Ectodermal cell (in vitro differentiated cells): Measurements from ENCODE around the gene CRADD.

Experiments
- H3K27ac ChIP-seq: 2 replicates; pipeline ENCODE4 v1.7.0; 2013; ENCODE audit warnings: mild to moderate bottlenecking, low read depth, low read length; ENCODE audit not compliant: insufficient read depth, poor library complexity, severe bottlenecking
- H3K27me3 ChIP-seq: 2 replicates; pipeline ENCODE4 v1.7.0; 2013; ENCODE audit warnings: mild to moderate bottlenecking, low read length; ENCODE audit not compliant: insufficient read depth, control insufficient read depth, poor library complexity, severe bottlenecking
- H3K36me3 ChIP-seq: one replicate; pipeline ENCODE4 v1.7.0; 2013; ENCODE audit warnings: low read length; ENCODE audit not compliant: control insufficient read depth, insufficient read depth
- H3K4me1 ChIP-seq: one replicate; pipeline ENCODE4 v1.7.0; 2013; ENCODE audit warnings: low read length; ENCODE audit not compliant: control insufficient read depth, insufficient read depth
- H3K4me3 ChIP-seq: 2 replicates; pipeline ENCODE4 v1.7.0; 2013; ENCODE audit warnings: low read depth, low read length, control low read depth; ENCODE audit not compliant: insufficient read depth
- H3K9me3 ChIP-seq: 2 replicates; pipeline ENCODE4 v1.7.0; 2013; ENCODE audit warnings: mild to moderate bottlenecking, low read length, moderate library complexity; ENCODE audit not compliant: control insufficient read depth
- WGBS, 2 experiments: methylation state at CpG; one replicate each; pipeline ENCODE4 v1.1.7; 2013; ENCODE audit warnings: missing lambda C conversion rate in 2 of 2; 5-methylcytosine and 5-hydroxymethylcytosine counted together

Gene CRADD

GRCh38 chr12:93742110-93742934 is 65.1 kb downstream of the CRADD start:
- H3K4me3 ChIP-seq: peak overlapping the region; percentile 45
- 1 to 2% methylated on average over 45 of the region's 45 CpGs for WGBS, 2 experiments
- H3K4me1 ChIP-seq: peaks cover 10% of the 10 kb centered on the region
- peak overlapping the region; percentile 91 for H3K27ac ChIP-seq
- H3K9me3 ChIP-seq: no peaks in the 10 kb centered on the region
- no peaks in the 10 kb centered on the region for H3K36me3 ChIP-seq
- H3K27me3 ChIP-seq: peaks cover 12% of the 10 kb centered on the region

GRCh38 chr12:93743229-93743998 is 66.2 kb downstream of the CRADD start:
- WGBS, 2 experiments: 80 to 89% methylated on average over 5 to 7 of the region's 9 CpGs
- Histone ChIP-seq H3K9me3 (no peaks in the 10 kb centered on the region), H3K36me3 (no peaks in the 10 kb centered on the region), H3K4me1 (peaks cover 10% of the 10 kb centered on the region), H3K27ac (no peak overlapping the region), H3K27me3 (peaks cover 12% of the 10 kb centered on the region), H3K4me3 (no peak overlapping the region)

- Histone ChIP-seq H3K36me3 (no peaks in the 10 kb centered on the region), H3K27me3 (peaks cover 12% of the 10 kb centered on the region), H3K4me1 (peaks cover 10% of the 10 kb centered on the region), H3K4me3 (no peak overlapping the region), H3K27ac (no peak overlapping the region), H3K9me3 (no peaks in the 10 kb centered on the region)
- 94 to 96% methylated on average over 4 of the region's 4 CpGs for whole genome bisulfite sequencing, 2 experiments
Observed at GRCh38 chr12:93743999-93744689, 67.0 kb downstream of the CRADD start.

- Histone ChIP-seq H3K4me3 (no peak overlapping the region), H3K36me3 (no peaks in the 10 kb centered on the region), H3K4me1 (peaks cover 10% of the 10 kb centered on the region), H3K27ac (no peak overlapping the region), H3K9me3 (no peaks in the 10 kb centered on the region), H3K27me3 (peaks cover 12% of the 10 kb centered on the region)
- 97 to 98% methylated on average over 2 of the region's 2 CpGs for WGBS, 2 experiments
Observed at GRCh38 chr12:93745286-93745685, 68.1 kb downstream of the CRADD start.

- no peaks in the 10 kb centered on the region for H3K4me1 ChIP-seq
- no peak overlapping the region for H3K4me3 ChIP-seq
- H3K27me3 ChIP-seq: peaks cover 12% of the 10 kb centered on the region
- no peak overlapping the region for H3K27ac ChIP-seq
- no peaks in the 10 kb centered on the region for H3K36me3 ChIP-seq
- H3K9me3 ChIP-seq: no peaks in the 10 kb centered on the region
- WGBS, 2 experiments: 91 to 92% methylated on average over 4 of the region's 4 CpGs
Observed at GRCh38 chr12:93746572-93747168, 69.5 kb downstream of the CRADD start.

GRCh38 chr12:93748672-93749383 is 71.7 kb downstream of the CRADD start:
- H3K9me3 ChIP-seq: no peaks in the 10 kb centered on the region
- WGBS, 2 experiments: 96 to 97% methylated on average over 2 of the region's 2 CpGs
- H3K4me3 ChIP-seq: no peak overlapping the region
- H3K4me1 ChIP-seq: no peaks in the 10 kb centered on the region
- H3K36me3 ChIP-seq: no peaks in the 10 kb centered on the region
- H3K27ac ChIP-seq: no peak overlapping the region
- no peaks in the 10 kb centered on the region for H3K27me3 ChIP-seq

GRCh38 chr12:93749515-93749914 is 72.3 kb downstream of the CRADD start:
- no peaks in the 10 kb centered on the region for H3K4me1 ChIP-seq
- 50 to 96% methylated on average over 1 to 2 of the region's 2 CpGs for WGBS, 2 experiments
- no peak overlapping the region for H3K4me3 ChIP-seq
- H3K9me3 ChIP-seq: no peaks in the 10 kb centered on the region
- H3K36me3 ChIP-seq: no peaks in the 10 kb centered on the region
- H3K27me3 ChIP-seq: no peaks in the 10 kb centered on the region
- no peak overlapping the region for H3K27ac ChIP-seq

- H3K9me3 ChIP-seq: no peaks in the 10 kb centered on the region
- WGBS, 2 experiments: 93 to 98% methylated on average over 6 of the region's 6 CpGs
- H3K36me3 ChIP-seq: no peaks in the 10 kb centered on the region
- H3K27me3 ChIP-seq: no peaks in the 10 kb centered on the region
- no peak overlapping the region for H3K27ac ChIP-seq
- no peaks in the 10 kb centered on the region for H3K4me1 ChIP-seq
- H3K4me3 ChIP-seq: no peak overlapping the region
Observed at GRCh38 chr12:93750056-93750455, 72.9 kb downstream of the CRADD start.

GRCh38 chr12:93751864-93752610 is 74.9 kb downstream of the CRADD start:
- H3K36me3 ChIP-seq: no peaks in the 10 kb centered on the region
- H3K27me3 ChIP-seq: no peaks in the 10 kb centered on the region
- H3K27ac ChIP-seq: no peak overlapping the region
- no peaks in the 10 kb centered on the region for H3K4me1 ChIP-seq
- H3K9me3 ChIP-seq: no peaks in the 10 kb centered on the region
- 95% methylated on average over 6 of the region's 6 CpGs for WGBS, 2 experiments
- no peak overlapping the region for H3K4me3 ChIP-seq
